Spleen (tissue), 7 donors: ENCODE data around the gene GNB1.

Experiments used
- CTCF ChIP-seq, 11 experiments: fragments of 200-600 bp in 7 of 11; fragments of 450-650 bp in 4 of 11; sonication (generic) in 4 of 11; IDR thresholded peaks in 8 of 11; conservative IDR thresholded peaks in 3 of 11; 1 replicate in 7 of 11; 2 replicates in 4 of 11; pipeline versions ENCODE4 v1.4.0 to v1.8.0; 2016 to 2021; ENCODE audit warnings: antibody characterized with exemption in 11 of 11, inconsistent platforms in 4 of 11, mild to moderate bottlenecking in 1 of 11
- POLR2A ChIP-seq, 3 donors: fragments of 450-650 bp; IDR thresholded peaks; one replicate each; pipeline ENCODE4 v1.5.1; 2017; ENCODE audit warnings: antibody characterized with exemption in 3 of 3, mild to moderate bottlenecking in 1 of 3
- POLR2AphosphoS5 ChIP-seq, 3 donors: sonication (generic); formaldehyde crosslinking; IDR thresholded peaks; one replicate each; pipeline ENCODE4 v1.5.1; 2017; ENCODE audit warnings: antibody characterized with exemption in 3 of 3
- donor health status: DM: no; HTN: no; CAD: no; lungs with moderate emphysema.
- donor health status: DM: no; HTN: no; CAD: no.
- donor health status: DM: no; HTN: no; CAD: no.

- TF ChIP-seq POLR2A (IDR thresholded peaks at IDR 0.05) (no peak), POLR2AphosphoS5 (IDR thresholded peaks at IDR 0.05) (no peak), CTCF (IDR thresholded peaks at IDR 0.05 in 8 of 11, conservative IDR thresholded peaks at IDR 0.05 in 3 of 11) (no peak)
These were observed 54.8 kb downstream of the GNB1 start for GRCh38 chr1:1836119-1836518.
